Loucy (cell line): ENCODE data around the gene OGFR.

ENCODE experiments used
- H2AFZ ChIP-seq: fragments of 200-600 bp; sonication (generic); 2 replicates; pipeline ENCODE4 v1.6.0; 2016; ENCODE audit warnings: antibody characterized with exemption, mild to moderate bottlenecking, low read length, moderate library complexity
- H3F3A ChIP-seq: fragments of 200-600 bp; 2 replicates; pipeline ENCODE4 v1.6.0; 2016; ENCODE audit warnings: antibody characterized with exemption, low read depth, mild to moderate bottlenecking
- H3K27me3 ChIP-seq: fragments of 200-600 bp; sonication (generic); 2 replicates; pipeline ENCODE4 v1.6.1; 2014; ENCODE audit warnings: low read length, mild to moderate bottlenecking; ENCODE audit not compliant: insufficient read depth, poor library complexity, severe bottlenecking
- H3K36me3 ChIP-seq: fragments of 200-600 bp; sonication (generic); 2 replicates; pipeline ENCODE4 v1.6.1; 2016; ENCODE audit warnings: low read length; ENCODE audit not compliant: insufficient read depth
- H3K4me1 ChIP-seq: fragments of 200-600 bp; sonication (generic); 2 replicates; pipeline ENCODE4 v1.5.1; 2014; ENCODE audit warnings: low read length, mild to moderate bottlenecking; ENCODE audit not compliant: insufficient read depth, poor library complexity, severe bottlenecking
- H3K4me2 ChIP-seq: fragments of 200-600 bp; sonication (generic); 2 replicates; pipeline ENCODE4 v1.6.0; 2014; ENCODE audit warnings: antibody characterized with exemption, low read length, low read depth, mild to moderate bottlenecking; ENCODE audit not compliant: poor library complexity, severe bottlenecking
- H3K4me3 ChIP-seq: fragments of 200-600 bp; sonication (generic); 2 replicates; pipeline ENCODE4 v1.5.1; 2014; ENCODE audit warnings: low read length, mild to moderate bottlenecking, mixed read lengths; ENCODE audit not compliant: poor library complexity, severe bottlenecking
- H3K79me2 ChIP-seq: fragments of 200-600 bp; sonication (generic); 2 replicates; pipeline ENCODE4 v1.6.1; 2014; ENCODE audit warnings: low read length; ENCODE audit not compliant: insufficient read depth
- H3K9ac ChIP-seq: fragments of 200-600 bp; sonication (generic); 2 replicates; pipeline ENCODE4 v1.6.0; 2014; ENCODE audit warnings: mild to moderate bottlenecking, low read depth, low read length, moderate library complexity; ENCODE audit not compliant: poor library complexity, severe bottlenecking
- H3K9me2 ChIP-seq: fragments of 200-600 bp; sonication (generic); replicated peaks from 2 replicates; pipeline ENCODE4 v1.6.1; 2016; ENCODE audit warnings: low read depth, low read length, mixed read lengths
- H3K9me3 ChIP-seq: fragments of 200-600 bp; sonication (generic); 2 replicates; pipeline ENCODE4 v1.6.1; 2014; ENCODE audit warnings: mild to moderate bottlenecking, antibody characterized with exemption, low read length, low read depth; ENCODE audit not compliant: insufficient read depth
- H4K20me1 ChIP-seq: fragments of 200-600 bp; sonication (generic); 2 replicates; pipeline ENCODE4 v1.6.0; 2014; ENCODE audit warnings: antibody characterized with exemption, low read length, mild to moderate bottlenecking; ENCODE audit not compliant: insufficient read depth, poor library complexity, severe bottlenecking
- CTCF ChIP-seq: fragments of 200-600 bp; sonication (generic); conservative IDR thresholded peaks from 2 replicates; pipeline ENCODE4 v1.5.1; 2014; ENCODE audit warnings: mild to moderate bottlenecking, antibody characterized with exemption, low read length
- EZH2phosphoT487 ChIP-seq: fragments of 200-600 bp; IDR thresholded peaks from 2 replicates; pipeline ENCODE4 v1.6.1; 2018; ENCODE audit warnings: antibody characterized with exemption, mild to moderate bottlenecking, moderate library complexity, borderline replicate concordance

OGFR gene

GRCh38 chr20:62765021-62765420 is 39.6 kb upstream of the OGFR start:
- H3K27me3 ChIP-seq: no peaks in the 10 kb centered on the region
- H3K36me3 ChIP-seq: no peaks in the 10 kb centered on the region

GRCh38 chr20:62765432-62766070 is 39.1 kb upstream of the OGFR start:
- H3K27me3 ChIP-seq: no peaks in the 10 kb centered on the region
- no peaks in the 10 kb centered on the region for H3K36me3 ChIP-seq
- H3K79me2 ChIP-seq: no peaks in the 10 kb centered on the region
- H3K9me3 ChIP-seq: no peaks in the 10 kb centered on the region
- H3K9me2 ChIP-seq: no peaks in the 10 kb centered on the region
- no peaks in the 10 kb centered on the region for H3K4me1 ChIP-seq
- no peak overlapping the region for H3K9ac ChIP-seq
- no peak overlapping the region for H2AFZ ChIP-seq
- no peak overlapping the region for H3K4me3 ChIP-seq
- no peak overlapping the region for H3K4me2 ChIP-seq
- H4K20me1 ChIP-seq: no peaks in the 10 kb centered on the region
- no peak for TF ChIP-seq EZH2phosphoT487
- no peak for TF ChIP-seq CTCF
- no peaks in the 10 kb centered on the region for H3F3A ChIP-seq

More at GRCh38 chr20:62765021-62765420, 39.6 kb upstream of the OGFR start:
- TF ChIP-seq EZH2phosphoT487 (no peak), CTCF (no peak)
- no peak overlapping the region for H3K9ac ChIP-seq
- no peaks in the 10 kb centered on the region for H4K20me1 ChIP-seq
- H3K9me3 ChIP-seq: no peaks in the 10 kb centered on the region
- H3K9me2 ChIP-seq: no peaks in the 10 kb centered on the region
- H2AFZ ChIP-seq: no peak overlapping the region
- H3K79me2 ChIP-seq: no peaks in the 10 kb centered on the region
- no peak overlapping the region for H3K4me3 ChIP-seq
- H3K4me1 ChIP-seq: no peaks in the 10 kb centered on the region
- no peak overlapping the region for H3K4me2 ChIP-seq
- H3F3A ChIP-seq: no peaks in the 10 kb centered on the region

GRCh38 chr20:62766071-62766450 is 38.6 kb upstream of the OGFR start:
- no peaks in the 10 kb centered on the region for H4K20me1 ChIP-seq
- no peaks in the 10 kb centered on the region for H3K27me3 ChIP-seq
- no peaks in the 10 kb centered on the region for H3K36me3 ChIP-seq
- H3K4me2 ChIP-seq: no peak overlapping the region
- no peaks in the 10 kb centered on the region for H3K9me3 ChIP-seq
- H3K9ac ChIP-seq: no peak overlapping the region
- no peak for TF ChIP-seq EZH2phosphoT487
- TF ChIP-seq CTCF: no peak
- H3F3A ChIP-seq: no peaks in the 10 kb centered on the region
- no peaks in the 10 kb centered on the region for H3K4me1 ChIP-seq
- no peak overlapping the region for H3K4me3 ChIP-seq
- no peaks in the 10 kb centered on the region for H3K79me2 ChIP-seq
- no peaks in the 10 kb centered on the region for H3K9me2 ChIP-seq
- no peak overlapping the region for H2AFZ ChIP-seq
